ENCODE results near the gene TCF12.
A peak's percentile ranks its signal among the peaks of the same experiment; 100 is the strongest.

Gene TCF12

GRCh38 chr15:56956538-56956937 is 38.1 kb downstream of the TCF12 start:
- H3K9me3 ChIP-seq (ENCODE audit: insufficient read depth, low read length) = peaks cover 5% of the 10 kb centered on the region; the same call in 1 of the 2 replicates
- no peaks in the 10 kb centered on the region for H3K36me3 ChIP-seq (ENCODE audit: insufficient read depth, insufficient read length, low read length)
- no peak for DNase-seq (ENCODE audit: low read depth, low spot score)
- H3K4me1 ChIP-seq (ENCODE audit: insufficient read depth, insufficient read length) = no peaks in the 10 kb centered on the region
- no peak overlapping the region for H3K9ac ChIP-seq (ENCODE audit: insufficient read length, low read depth)
- no peak overlapping the region for H3K4me3 ChIP-seq (ENCODE audit: insufficient read length, low read depth)
- H3K27me3 ChIP-seq (ENCODE audit: insufficient read depth, insufficient read length) = no peaks in the 10 kb centered on the region
- no peak for TF ChIP-seq ZNF274 (IDR thresholded peaks at IDR 0.05; ENCODE audit: low read depth, low read length)
- TF ChIP-seq YY1 (IDR thresholded peaks at IDR 0.05; ENCODE audit: insufficient read depth, insufficient read length) = no peak
- no peak for TF ChIP-seq SUZ12 (IDR thresholded peaks at IDR 0.05; ENCODE audit: extremely low read depth, insufficient read depth, insufficient read length)

GRCh38 chr15:56957812-56958406 is 39.5 kb downstream of the TCF12 start:
- Histone ChIP-seq H3K4me3 (ENCODE audit: insufficient read length, low read depth) (no peak overlapping the region), H3K4me1 (ENCODE audit: insufficient read depth, insufficient read length) (no peaks in the 10 kb centered on the region), H3K9me3 (ENCODE audit: insufficient read depth, low read length) (peaks cover 1% of the 10 kb centered on the region; the same call in 1 of the 2 replicates), H3K36me3 (ENCODE audit: insufficient read depth, insufficient read length, low read length) (no peaks in the 10 kb centered on the region), H3K27me3 (ENCODE audit: insufficient read depth, insufficient read length) (no peaks in the 10 kb centered on the region), H3K9ac (ENCODE audit: insufficient read length, low read depth) (no peak overlapping the region)
- peak; percentile 6 for DNase-seq (ENCODE audit: low read depth, low spot score)
- TF ChIP-seq ZNF274 (IDR thresholded peaks at IDR 0.05; ENCODE audit: low read depth, low read length) (no peak), YY1 (IDR thresholded peaks at IDR 0.05; ENCODE audit: insufficient read depth, insufficient read length) (no peak), SUZ12 (IDR thresholded peaks at IDR 0.05; ENCODE audit: extremely low read depth, insufficient read depth, insufficient read length) (no peak)

- H3K4me1 ChIP-seq (ENCODE audit: insufficient read depth, insufficient read length) = no peaks in the 10 kb centered on the region
- TF ChIP-seq ZNF274 (IDR thresholded peaks at IDR 0.05; ENCODE audit: low read depth, low read length) (no peak), SUZ12 (IDR thresholded peaks at IDR 0.05; ENCODE audit: extremely low read depth, insufficient read depth, insufficient read length) (no peak), YY1 (IDR thresholded peaks at IDR 0.05; ENCODE audit: insufficient read depth, insufficient read length) (no peak)
Observed at GRCh38 chr15:56959318-56959648, 40.8 kb downstream of the TCF12 start.

GRCh38 chr15:56960116-56960515 is 41.7 kb downstream of the TCF12 start:
- no peaks in the 10 kb centered on the region for H3K36me3 ChIP-seq (ENCODE audit: insufficient read depth, insufficient read length, low read length)
- no peaks in the 10 kb centered on the region for H3K9me3 ChIP-seq (ENCODE audit: insufficient read depth, low read length)
- no peaks in the 10 kb centered on the region for H3K4me1 ChIP-seq (ENCODE audit: insufficient read depth, insufficient read length)
- TF ChIP-seq YY1 (IDR thresholded peaks at IDR 0.05; ENCODE audit: insufficient read depth, insufficient read length) (no peak), ZNF274 (IDR thresholded peaks at IDR 0.05; ENCODE audit: low read depth, low read length) (no peak), SUZ12 (IDR thresholded peaks at IDR 0.05; ENCODE audit: extremely low read depth, insufficient read depth, insufficient read length) (no peak)
- no peaks in the 10 kb centered on the region for H3K27me3 ChIP-seq (ENCODE audit: insufficient read depth, insufficient read length)
- H3K4me3 ChIP-seq (ENCODE audit: insufficient read length, low read depth) = no peak overlapping the region
- H3K9ac ChIP-seq (ENCODE audit: insufficient read length, low read depth) = no peak overlapping the region
- no peak for DNase-seq (ENCODE audit: low read depth, low spot score)

More at GRCh38 chr15:56959318-56959648, 40.8 kb downstream of the TCF12 start:
- H3K27me3 ChIP-seq (ENCODE audit: insufficient read depth, insufficient read length) = no peaks in the 10 kb centered on the region
- DNase-seq (ENCODE audit: low read depth, low spot score) = no peak
- no peak overlapping the region for H3K4me3 ChIP-seq (ENCODE audit: insufficient read length, low read depth)
- H3K36me3 ChIP-seq (ENCODE audit: insufficient read depth, insufficient read length, low read length) = no peaks in the 10 kb centered on the region
- H3K9me3 ChIP-seq (ENCODE audit: insufficient read depth, low read length) = no peaks in the 10 kb centered on the region
- H3K9ac ChIP-seq (ENCODE audit: insufficient read length, low read depth) = no peak overlapping the region

- TF ChIP-seq SUZ12 (IDR thresholded peaks at IDR 0.05; ENCODE audit: extremely low read depth, insufficient read depth, insufficient read length) (no peak), YY1 (IDR thresholded peaks at IDR 0.05; ENCODE audit: insufficient read depth, insufficient read length) (no peak), ZNF274 (IDR thresholded peaks at IDR 0.05; ENCODE audit: low read depth, low read length) (no peak)
- DNase-seq (ENCODE audit: low read depth, low spot score) = no peak
- Histone ChIP-seq H3K36me3 (ENCODE audit: insufficient read depth, insufficient read length, low read length) (no peaks in the 10 kb centered on the region), H3K4me1 (ENCODE audit: insufficient read depth, insufficient read length) (no peaks in the 10 kb centered on the region), H3K27me3 (ENCODE audit: insufficient read depth, insufficient read length) (no peaks in the 10 kb centered on the region), H3K4me3 (ENCODE audit: insufficient read length, low read depth) (no peak overlapping the region), H3K9ac (ENCODE audit: insufficient read length, low read depth) (no peak overlapping the region), H3K9me3 (ENCODE audit: insufficient read depth, low read length) (no peaks in the 10 kb centered on the region)
Observed at GRCh38 chr15:56963126-56963525, 44.7 kb downstream of the TCF12 start.

GRCh38 chr15:56963710-56964109 is 45.3 kb downstream of the TCF12 start:
- H3K27me3 ChIP-seq (ENCODE audit: insufficient read depth, insufficient read length) = no peaks in the 10 kb centered on the region
- no peaks in the 10 kb centered on the region for H3K36me3 ChIP-seq (ENCODE audit: insufficient read depth, insufficient read length, low read length)
- no peak overlapping the region for H3K4me3 ChIP-seq (ENCODE audit: insufficient read length, low read depth)
- no peak for DNase-seq (ENCODE audit: low read depth, low spot score)
- H3K4me1 ChIP-seq (ENCODE audit: insufficient read depth, insufficient read length) = no peaks in the 10 kb centered on the region
- H3K9me3 ChIP-seq (ENCODE audit: insufficient read depth, low read length) = no peaks in the 10 kb centered on the region
- TF ChIP-seq YY1 (IDR thresholded peaks at IDR 0.05; ENCODE audit: insufficient read depth, insufficient read length) = no peak
- TF ChIP-seq SUZ12 (IDR thresholded peaks at IDR 0.05; ENCODE audit: extremely low read depth, insufficient read depth, insufficient read length) = no peak
- no peak for TF ChIP-seq ZNF274 (IDR thresholded peaks at IDR 0.05; ENCODE audit: low read depth, low read length)
- no peak overlapping the region for H3K9ac ChIP-seq (ENCODE audit: insufficient read length, low read depth)

GRCh38 chr15:56964182-56964581 is 45.7 kb downstream of the TCF12 start:
- H3K4me1 ChIP-seq (ENCODE audit: insufficient read depth, insufficient read length) = no peaks in the 10 kb centered on the region
- no peak for DNase-seq (ENCODE audit: low read depth, low spot score)
- H3K9me3 ChIP-seq (ENCODE audit: insufficient read depth, low read length) = no peaks in the 10 kb centered on the region

More at GRCh38 chr15:56964182-56964581, 45.7 kb downstream of the TCF12 start:
- H3K4me3 ChIP-seq (ENCODE audit: insufficient read length, low read depth) = no peak overlapping the region
- H3K27me3 ChIP-seq (ENCODE audit: insufficient read depth, insufficient read length) = no peaks in the 10 kb centered on the region
- no peak for TF ChIP-seq SUZ12 (IDR thresholded peaks at IDR 0.05; ENCODE audit: extremely low read depth, insufficient read depth, insufficient read length)
- TF ChIP-seq YY1 (IDR thresholded peaks at IDR 0.05; ENCODE audit: insufficient read depth, insufficient read length) = no peak
- TF ChIP-seq ZNF274 (IDR thresholded peaks at IDR 0.05; ENCODE audit: low read depth, low read length) = no peak
- no peaks in the 10 kb centered on the region for H3K36me3 ChIP-seq (ENCODE audit: insufficient read depth, insufficient read length, low read length)
- H3K9ac ChIP-seq (ENCODE audit: insufficient read length, low read depth) = no peak overlapping the region
